GM21723 (cell line): ENCODE measurements around the gene SLC1A3.

Experiments used
- ATAC-seq: cut with Tn5 transposase; IDR thresholded peaks from one replicate; pipeline ENCODE4 v1.9.1; 2021; ENCODE audit warnings: mild to moderate bottlenecking, moderate library complexity; ENCODE audit not compliant: unreplicated experiment

Gene SLC1A3

DNA sequence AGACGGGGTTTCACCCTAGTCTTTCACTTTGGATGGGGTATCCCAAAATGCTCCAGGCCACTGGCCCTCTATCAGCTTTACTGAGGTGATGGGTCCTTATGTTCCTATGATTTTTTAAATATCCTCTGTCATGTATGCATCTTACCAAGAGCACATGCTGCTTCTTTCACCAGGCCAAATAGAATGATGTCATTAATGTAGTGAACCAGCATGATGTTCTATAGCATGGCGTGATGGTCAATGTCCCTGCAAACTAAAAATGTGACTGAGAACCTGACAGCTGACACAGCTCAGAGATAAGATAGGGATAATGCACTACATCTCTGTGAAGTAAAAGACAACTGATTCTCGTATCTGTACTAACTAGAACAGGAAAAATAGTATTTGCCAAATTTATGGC is 103.6 kb downstream of the SLC1A3 start:
- no peak for ATAC-seq

DNA sequence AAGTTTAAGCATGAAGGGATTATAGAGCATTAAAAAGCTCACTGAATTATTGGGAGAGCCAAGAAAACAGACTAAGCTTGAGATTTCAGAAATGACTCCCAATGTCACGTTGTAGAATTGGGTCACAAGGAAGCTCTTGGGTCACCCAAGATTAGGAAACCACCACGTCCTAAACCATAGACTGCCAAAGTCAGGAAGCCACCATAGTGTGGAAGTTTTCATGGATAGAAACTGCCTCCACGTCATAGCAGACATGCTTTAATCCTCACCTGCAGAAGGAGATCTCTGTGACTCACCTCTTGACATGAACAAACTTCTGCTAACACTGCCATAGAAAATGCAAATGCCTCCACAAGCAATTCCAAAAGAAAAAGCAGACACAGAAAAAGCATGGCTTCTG is 106.3 kb downstream of the SLC1A3 start:
- no peak for ATAC-seq

DNA sequence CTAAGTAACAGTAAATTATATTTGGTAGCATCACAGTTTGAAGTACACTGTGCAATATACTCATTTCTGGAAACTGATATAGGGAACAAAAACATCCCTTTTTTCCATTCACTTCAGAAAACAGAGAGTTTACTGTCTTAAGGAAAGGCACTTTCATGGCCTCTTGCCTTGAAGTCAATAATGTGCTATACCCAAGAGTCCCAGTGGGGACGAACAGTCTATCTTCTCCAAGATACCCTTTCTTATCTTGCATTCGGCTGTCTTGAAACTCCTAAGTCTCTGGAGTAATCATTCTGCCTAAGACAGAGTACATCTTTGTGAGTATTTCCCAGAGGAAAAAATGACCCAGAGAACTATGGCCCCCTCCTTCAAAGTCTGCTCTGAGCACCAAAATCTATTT is 107.1 kb downstream of the SLC1A3 start:
- no peak for ATAC-seq

DNA sequence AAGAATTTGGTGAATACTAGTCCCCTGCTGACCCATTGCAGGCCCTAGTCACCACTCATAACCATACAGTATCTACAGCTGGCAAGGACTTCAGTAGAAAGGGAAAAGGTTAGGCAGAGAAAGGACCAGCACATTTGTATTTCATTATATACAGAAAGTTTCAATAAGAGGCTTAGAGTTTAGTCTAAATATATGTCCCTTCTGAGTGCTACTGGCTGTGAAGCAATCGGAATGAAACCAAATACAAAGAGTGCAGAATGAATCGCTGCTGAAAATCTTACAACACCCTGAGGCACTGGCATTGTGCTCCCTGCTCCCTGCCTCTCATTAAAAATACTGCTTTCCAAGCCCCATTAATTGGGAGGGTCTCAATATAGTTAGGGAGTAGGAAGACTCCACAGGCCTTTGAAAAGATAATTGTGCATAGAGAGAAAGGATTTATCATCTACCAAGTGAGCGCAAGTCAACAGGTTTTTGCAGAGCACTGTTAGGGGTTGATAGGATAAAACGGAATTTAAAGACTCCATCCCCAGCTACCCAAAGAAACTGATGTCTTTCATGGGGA is 110.8 kb downstream of the SLC1A3 start:
- no peak for ATAC-seq

DNA sequence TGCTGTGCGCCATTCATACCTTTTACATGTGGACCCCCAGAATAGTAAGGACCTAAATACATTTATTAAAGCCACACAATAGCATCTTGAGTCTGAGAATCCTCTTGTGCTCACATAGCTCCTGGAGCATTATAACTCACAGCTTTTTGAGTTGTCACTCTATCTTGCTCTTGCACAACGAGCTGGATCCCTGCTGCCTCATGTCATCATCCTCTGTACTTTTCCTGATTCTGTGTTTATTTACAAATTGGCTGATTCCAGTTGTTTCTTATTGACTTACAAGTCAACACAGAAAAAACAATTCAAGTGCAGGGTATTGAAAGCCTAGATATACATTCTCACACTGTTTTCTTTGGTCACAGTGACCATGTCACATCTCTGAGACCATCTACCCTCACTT is 112.9 kb downstream of the SLC1A3 start:
- no peak for ATAC-seq

DNA sequence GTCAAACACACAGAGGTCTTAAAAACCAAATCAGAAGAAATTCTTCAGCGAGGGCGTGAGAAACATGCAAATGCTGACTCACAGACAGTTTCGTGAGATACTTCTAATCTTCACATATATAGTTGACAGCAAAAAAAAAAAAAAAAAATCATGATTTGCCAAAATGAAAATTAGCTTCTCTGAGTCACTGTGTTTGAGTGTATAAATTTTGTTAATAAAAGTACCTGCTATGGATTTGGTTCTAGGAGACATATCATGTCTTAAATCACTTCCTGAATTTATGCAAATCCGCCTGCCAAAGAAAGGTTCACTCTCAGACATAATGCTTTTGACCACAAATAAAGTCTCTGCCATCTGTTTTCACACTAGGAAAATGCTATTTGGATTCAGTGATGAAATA is 114.3 kb downstream of the SLC1A3 start:
- ATAC-seq = peak; percentile 14

GRCh38 chr5:36721664-36722235 is 115.3 kb downstream of the SLC1A3 start:
- no peak for ATAC-seq

DNA sequence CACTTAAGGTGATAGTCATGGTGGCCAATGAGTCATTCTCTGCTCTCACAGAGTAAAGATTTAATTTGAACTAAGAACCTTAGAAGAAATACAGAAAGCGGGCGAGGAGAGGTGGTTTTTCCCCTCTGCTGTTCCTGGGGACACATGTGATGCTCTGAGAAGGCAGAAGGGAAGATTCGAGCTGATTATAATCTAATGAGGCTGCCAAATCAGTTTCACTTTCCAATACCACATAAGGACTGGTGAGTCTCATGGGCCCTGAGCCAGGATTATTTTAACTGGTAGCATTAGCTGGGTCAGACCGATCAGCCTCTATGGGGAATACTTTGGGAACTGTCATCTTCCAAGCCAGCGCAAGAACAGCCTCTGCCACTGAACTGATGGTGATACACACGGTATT is 116.5 kb downstream of the SLC1A3 start:
- no peak for ATAC-seq

DNA sequence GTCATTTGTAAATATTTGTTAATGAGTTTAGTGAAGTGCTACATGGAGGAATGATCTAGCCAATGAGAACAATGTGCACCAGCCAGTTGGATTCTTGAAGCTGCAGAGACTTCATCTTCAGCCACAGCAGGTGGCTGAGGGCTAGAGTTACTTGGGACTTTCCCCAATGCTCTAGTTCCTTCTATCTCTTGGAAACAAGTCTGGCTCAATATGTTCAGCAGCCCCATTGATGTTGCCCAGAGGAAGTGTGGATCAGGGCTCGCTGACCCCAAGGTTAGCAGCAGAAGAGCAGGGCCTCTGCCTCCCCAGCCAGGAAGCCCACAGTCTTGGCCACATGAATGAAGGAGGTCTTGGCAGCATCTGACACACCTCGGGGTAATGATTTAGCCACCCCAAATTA is 117.5 kb downstream of the SLC1A3 start:
- ATAC-seq = peak; percentile 51

DNA sequence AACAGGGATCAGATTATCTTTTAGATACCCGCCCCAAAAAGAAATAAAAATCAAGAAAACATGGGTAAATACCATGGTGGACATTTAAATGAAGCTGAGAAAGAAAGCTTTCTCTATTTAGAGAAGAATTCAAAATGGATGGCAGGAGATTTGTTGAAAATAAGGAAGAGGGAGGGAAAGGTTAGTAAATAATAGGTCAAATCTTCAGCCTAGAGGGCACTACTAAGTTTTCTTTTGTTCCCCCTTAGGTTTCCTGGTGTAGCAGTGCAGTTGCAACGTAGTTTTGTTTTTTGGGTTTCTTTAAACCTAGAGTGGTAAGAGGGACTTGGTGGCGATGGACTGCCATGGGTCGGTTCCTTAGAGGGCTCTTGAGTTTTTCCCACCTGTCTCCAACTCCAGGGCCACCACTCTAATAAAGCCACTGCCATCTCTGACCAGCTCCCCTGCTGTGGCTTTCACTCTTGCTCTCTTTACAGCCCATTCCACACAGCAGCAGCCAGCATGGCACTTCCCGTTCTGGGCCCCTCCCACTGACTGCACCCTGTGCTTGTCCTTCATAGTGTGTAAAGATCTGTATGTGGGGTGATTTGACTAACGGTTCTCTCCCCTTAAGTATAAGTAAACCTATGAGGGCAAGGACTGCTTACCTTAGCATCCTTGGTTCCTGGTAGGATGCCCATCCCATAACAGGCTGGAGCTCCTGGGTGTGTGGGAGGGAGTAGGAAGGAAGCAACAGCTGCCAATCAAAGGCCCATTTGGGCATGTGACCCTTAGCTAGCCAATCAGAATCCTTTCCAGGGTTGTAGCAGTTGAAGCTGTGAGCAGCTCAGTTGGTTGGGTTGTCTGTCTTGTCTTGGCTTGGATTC is 118.3 kb downstream of the SLC1A3 start:
- ATAC-seq = peak; percentile 77

DNA sequence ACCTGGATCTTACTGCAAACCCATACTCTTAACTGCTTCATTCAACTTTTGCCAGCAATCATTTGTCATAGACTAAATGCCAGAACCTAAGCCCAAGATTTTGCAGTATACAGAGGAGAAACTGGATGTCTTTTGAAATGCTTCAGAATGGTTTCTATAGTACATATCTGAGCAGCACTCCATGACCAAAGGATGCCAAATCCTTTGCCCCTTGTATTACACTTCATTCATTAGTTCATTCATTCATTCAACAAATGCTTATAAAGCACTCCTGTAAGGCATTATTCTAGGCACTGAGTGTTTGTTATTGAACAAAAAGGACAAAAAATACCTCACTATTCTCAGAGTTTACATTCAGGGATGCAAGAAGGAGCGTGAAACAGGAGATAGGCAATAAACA is 119.9 kb downstream of the SLC1A3 start:
- no peak for ATAC-seq

DNA sequence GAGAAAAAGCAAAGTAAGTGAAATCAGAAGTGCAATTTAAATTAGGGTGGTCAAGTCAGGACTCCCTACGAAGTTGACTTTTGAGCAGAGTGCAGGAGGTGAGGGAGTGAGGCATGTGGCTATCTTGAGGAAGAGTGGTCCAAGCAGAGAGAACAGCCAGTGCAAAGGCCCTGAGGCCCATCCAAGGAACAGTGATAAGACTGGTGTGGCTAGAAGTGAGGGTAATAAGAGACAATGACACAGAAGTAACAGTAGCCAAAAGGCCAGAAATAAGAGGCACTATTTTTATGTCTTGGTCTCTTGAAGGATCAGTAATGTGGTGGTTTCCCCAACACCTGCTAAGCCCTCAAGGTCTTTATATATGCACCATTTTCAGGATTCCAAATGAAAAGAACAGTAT is 120.4 kb downstream of the SLC1A3 start:
- ATAC-seq = no peak

DNA sequence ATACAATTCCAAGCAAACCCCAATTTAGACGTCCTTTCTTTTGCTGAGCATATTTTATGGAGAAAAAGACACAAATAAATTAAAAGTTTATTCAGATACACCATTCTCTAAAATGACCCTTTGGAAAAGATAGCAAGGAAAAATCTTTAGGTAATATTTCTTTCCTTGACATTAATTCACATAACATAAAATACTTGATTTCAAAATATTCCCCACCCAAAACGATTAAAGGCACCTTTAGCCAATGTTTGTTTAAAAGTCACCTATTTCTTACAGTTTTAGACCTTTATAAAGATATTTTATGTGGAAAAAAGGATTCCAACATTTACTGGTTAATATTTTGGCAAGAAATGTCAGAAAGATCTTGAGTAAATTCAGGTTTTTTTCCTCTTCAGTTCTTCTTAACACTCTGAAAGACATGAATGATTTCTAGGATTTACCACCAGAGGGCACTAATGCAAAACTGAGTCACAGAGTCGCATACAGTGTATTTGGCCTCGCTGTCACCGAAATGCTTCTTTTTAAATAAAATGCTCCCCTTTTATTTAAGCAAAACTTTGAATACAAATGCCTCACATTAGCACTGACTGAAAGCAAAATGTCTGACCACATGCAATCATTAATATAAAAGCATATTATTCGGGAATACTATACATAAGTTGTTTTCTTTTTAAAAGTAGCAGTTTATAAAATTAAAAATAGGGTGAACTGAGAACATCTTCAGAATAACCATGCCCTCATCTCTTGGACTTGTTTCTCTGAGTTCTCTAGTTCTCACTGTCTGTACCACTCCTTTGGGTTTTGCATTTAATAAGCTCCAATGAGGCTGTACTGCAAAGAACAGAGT is 122.5 kb downstream of the SLC1A3 start:
- ATAC-seq = no peak

GRCh38 chr5:36730537-36731216 is 124.3 kb downstream of the SLC1A3 start:
- ATAC-seq = no peak

DNA sequence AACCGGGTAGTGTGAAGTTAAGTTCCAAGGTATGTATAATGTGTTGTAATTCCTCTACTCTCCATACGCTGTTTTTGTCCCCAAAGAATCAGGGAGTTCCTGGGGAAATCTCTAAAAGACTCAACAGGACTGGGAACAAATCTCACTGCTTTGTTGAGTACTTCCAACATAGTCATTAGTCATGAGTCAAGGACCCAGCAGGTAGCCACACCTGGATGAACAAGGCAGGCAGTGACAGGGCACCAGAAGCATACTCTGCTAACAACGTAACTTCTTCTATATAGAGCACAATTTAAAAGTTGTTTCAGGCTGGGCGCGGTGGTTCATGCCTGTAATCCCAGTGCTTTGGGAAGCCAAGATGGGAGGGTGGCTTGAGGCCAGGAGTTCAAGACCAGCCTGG is 126.8 kb downstream of the SLC1A3 start:
- ATAC-seq = no peak

DNA sequence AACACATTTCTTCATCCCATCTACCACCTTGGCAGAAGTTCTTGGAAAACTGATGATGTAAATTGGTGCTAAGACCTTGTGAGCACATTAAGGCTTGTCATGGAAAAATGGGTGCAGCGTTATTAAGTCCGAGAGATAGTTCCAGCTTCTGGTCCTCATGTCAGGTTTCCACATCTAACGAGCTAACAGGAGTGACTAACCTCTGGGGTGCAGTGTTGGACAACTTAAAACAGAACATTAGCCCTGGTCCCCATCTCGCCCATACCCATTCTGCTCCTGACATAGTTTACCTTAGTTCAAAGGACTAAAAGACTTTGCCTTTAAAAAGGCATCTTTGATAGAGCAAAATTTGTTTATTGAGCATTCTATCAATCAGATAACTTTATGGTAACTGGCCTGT is 128.0 kb downstream of the SLC1A3 start:
- ATAC-seq = no peak

DNA sequence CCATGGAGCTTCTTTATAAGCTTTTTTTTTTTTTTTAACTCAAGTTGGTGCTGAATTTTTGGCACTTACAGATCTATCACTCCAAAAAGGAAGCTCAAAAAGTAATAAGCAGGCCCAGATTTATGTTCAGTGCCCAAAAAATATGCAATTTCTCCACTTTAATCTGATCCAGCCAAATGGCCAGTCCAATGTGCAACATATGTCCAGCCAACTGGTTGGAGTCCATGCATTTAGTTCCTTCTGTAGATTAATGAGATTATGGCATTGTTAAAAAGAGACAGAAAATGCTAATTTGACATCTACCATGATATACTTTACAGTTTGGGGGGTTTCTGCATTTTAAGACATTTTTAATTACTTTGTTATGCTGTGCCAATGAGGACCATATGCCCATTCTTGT is 129.5 kb downstream of the SLC1A3 start:
- ATAC-seq = no peak
